Stimulated activated CD8-positive, alpha-beta memory T cell treated with anti-CD3 and anti-CD28 coated beads, Interleukin-12 subunit alpha, Interleukin-12 subunit beta, amount 100 ng/mL, for 1 hour (primary cell): ENCODE data around the gene FLRT2.

Source experiments
- DNase-seq: peaks from one replicate; pipeline ENCODE4 v3.0.0-alpha.2; 2020; ENCODE audit warnings: low read depth

FLRT2 gene, protein sequence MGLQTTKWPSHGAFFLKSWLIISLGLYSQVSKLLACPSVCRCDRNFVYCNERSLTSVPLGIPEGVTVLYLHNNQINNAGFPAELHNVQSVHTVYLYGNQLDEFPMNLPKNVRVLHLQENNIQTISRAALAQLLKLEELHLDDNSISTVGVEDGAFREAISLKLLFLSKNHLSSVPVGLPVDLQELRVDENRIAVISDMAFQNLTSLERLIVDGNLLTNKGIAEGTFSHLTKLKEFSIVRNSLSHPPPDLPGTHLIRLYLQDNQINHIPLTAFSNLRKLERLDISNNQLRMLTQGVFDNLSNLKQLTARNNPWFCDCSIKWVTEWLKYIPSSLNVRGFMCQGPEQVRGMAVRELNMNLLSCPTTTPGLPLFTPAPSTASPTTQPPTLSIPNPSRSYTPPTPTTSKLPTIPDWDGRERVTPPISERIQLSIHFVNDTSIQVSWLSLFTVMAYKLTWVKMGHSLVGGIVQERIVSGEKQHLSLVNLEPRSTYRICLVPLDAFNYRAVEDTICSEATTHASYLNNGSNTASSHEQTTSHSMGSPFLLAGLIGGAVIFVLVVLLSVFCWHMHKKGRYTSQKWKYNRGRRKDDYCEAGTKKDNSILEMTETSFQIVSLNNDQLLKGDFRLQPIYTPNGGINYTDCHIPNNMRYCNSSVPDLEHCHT

DNA sequence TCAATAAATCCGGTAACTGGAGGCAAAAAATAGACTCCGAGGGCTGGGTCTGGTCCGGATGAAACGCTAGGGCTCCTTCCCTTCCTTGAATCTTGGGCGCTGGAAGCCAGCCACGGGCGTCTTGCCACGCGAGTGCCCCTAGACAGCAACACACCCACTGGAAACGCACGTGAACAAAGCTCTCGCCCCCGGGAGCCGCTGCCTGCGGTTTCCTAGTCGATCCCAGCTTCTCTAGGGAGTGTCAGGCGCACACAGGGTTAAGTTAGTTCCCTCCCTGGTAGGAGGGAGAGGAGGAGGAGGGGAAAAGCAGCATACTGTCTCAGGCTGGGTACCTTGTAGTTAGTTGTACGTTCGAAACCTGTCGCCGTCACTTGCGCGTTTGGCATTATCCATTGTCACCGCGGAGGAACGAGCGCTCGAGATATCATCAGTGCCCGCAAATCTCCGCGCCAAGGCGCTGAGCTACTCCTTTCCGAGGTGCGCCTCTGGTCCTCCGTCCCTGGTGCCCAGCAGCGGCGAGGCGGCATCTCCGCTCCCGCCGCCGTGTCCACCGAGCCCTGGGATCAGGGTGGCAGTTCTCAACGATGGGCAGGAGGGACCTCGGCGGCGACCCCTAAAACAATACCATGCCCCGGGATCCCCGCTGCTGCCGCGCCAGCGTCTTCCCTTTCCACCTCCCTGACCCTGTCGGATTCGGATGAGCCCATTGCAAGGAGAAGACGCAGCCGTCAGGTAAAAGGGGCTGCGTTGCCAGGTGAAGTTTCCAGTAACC is at the start of gene FLRT2:
TSS of gene FLRT2 (plus strand) at position 342 of the 772 bp plus-strand sequence. CDS start 91,371 bp downstream, outside the sequence.
- no peak for DNase-seq

DNA sequence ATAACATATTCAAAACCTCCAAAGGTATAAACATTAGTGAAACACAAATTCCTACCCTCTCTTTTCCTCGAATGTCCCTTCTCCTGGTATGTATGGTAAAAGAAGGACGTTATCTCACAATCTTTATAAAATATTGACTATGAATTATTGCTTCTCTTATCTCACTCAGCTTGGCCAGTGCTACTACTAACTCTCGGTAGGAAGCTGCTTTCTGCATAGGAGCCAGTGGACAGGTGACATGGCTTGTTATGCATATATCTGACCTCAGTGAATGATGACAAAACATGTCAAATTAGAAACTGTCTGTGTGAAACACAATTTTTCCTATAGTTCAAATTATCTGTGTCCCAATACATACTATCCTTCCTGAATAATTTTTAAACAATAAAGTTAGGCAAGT is 48.5 kb upstream of the FLRT2 start:
- no peak for DNase-seq

DNA sequence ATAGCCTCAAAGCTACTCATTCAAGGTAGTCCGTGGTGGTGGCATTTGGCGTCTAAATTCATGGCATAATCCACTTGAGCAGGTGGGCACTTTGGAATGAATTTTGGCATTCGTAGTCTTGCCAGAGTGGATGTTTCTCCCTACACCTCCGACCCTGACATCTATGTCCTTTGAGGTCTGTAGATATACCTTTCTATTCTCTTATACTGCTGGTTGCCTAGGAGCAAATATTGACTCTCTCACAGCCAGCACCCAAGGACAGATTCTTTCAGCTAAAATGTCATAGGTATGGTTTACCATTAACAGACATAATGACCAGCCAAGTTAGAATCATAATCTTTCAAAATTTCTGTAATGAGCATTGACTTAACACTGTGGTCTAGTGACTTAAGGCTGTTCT is 47.4 kb upstream of the FLRT2 start:
- no peak for DNase-seq

DNA sequence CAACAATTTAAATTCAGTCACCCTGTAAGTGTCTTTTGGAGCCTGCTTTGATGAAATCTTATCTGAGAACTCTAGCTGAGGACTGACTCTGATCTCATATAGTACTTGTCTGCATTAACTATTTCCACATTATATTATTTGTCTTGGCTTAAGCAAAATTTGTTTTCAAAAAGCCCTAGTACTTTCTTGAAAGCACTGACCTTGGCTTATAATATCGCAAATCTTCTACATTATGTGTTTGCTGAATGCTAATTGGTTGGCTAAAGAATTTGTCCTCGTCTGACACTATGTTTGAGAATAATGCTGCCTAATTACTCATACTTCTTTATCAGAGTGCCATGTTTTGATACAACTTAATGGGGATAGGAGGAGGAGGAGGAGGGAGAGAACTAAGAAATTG is 46.9 kb upstream of the FLRT2 start:
- DNase-seq = no peak

DNA sequence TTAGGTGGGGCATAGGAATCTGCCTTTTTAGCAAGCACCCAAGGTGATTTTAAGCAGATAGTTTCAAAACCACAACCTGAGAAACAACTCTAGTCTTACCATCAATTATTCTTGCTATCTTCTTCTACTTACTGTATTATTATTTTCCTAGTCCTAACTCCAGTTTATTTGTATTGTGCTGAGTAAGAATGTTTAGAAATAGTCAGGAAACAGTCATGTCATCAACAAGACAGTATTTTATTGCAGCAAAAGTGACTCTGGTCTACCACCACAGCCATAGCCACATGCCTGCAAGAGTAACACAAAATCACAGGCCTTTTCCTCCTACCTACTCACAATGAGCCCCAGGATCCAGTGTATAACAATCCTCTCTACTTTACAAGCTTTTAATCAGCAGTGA is 46.3 kb upstream of the FLRT2 start:
- DNase-seq = no peak

DNA sequence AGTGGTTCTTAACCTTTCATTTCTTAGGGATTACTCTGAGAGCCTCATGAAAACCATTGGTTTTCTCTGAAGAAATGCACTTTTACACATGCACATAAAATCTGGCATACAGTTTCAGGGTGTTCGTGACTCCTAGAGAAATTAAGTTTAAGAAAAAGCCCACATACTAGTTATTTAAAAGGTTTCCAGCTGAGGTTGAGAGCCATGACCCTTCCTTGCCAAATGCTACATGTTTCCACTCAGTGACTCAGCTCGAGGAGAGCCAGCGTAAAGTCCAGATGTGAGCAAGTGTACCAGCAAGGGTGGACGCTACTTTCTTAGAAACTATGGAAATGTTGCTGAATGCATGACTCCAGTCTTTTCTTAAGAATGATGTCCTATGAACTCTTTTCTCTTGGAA is 42.7 kb upstream of the FLRT2 start:
- DNase-seq = no peak

DNA sequence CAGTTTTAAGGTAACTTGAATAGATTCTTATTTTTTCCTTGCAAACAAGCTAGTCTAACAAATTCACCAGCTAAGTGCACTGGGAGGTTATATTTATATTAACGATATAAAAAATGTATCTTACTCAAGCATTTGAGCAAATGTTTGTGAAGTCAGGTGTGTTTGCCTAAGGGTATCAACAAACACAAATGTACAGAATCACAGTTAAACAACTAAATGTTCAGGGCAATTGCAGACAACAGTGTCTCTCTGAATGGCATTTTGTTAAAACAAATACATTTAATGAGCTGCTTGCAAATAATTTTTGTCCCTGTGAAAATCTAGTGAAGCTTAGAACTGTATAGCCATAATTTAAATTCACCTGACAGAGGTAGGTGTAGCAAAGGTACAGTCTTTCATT is 28.2 kb upstream of the FLRT2 start:
- no peak for DNase-seq

DNA sequence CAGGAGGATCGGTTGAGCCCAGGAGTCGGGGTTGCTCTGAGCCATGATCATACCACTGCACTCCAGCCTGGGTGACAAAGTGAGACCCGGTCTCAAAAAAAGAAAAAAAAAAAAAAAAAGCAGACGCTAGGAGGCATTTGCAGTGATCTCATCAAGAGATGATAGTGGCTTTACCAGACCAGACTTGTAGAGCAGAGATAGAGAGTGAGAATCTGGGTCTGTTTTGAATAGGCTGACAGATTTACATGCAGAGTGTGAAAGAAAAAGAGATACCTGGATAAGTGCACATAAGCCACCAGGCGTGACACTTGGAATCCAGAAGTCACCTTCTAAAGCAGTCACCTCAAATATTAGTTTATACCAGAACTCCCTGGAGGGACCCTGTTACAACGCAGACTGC is 21.1 kb upstream of the FLRT2 start:
- no peak for DNase-seq

DNA sequence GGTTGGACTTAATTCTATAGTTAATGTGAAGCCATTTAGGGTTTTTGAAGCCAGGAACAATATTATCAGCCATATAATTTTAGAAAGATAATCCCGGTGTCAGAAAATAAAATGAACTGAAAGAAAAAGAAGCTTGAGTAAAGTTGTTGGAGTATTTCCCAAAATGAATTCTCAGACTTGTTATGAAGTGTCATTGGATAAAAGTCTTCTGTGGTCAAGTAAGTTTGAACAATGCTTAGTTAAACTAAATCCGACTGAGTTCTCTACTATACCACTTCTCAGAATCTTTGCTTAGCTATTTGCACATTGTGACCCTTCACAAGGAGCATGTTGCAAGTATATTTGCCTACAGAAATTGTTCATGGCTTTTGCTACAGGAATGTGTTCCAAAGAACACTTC is 17.5 kb upstream of the FLRT2 start:
- no peak for DNase-seq

DNA sequence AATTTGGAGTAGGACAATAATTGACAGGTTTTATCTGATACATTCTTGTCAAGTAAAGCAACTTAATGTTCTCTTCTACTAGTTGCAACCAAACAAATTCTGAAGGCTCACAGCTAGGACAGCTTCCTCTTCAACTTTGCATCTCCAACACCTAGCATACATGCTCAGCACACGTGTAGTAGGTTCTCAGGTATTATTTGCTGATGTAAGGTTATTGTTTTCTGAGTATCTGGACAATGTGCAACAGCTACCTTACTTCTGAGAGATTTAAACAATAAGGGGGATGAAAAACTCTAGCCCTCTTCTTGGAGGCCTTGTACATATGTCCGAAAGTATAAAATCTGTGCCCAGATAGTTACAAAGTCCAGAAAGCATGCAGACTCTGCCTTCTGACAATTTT is 15.5 kb upstream of the FLRT2 start:
- DNase-seq = no peak

DNA sequence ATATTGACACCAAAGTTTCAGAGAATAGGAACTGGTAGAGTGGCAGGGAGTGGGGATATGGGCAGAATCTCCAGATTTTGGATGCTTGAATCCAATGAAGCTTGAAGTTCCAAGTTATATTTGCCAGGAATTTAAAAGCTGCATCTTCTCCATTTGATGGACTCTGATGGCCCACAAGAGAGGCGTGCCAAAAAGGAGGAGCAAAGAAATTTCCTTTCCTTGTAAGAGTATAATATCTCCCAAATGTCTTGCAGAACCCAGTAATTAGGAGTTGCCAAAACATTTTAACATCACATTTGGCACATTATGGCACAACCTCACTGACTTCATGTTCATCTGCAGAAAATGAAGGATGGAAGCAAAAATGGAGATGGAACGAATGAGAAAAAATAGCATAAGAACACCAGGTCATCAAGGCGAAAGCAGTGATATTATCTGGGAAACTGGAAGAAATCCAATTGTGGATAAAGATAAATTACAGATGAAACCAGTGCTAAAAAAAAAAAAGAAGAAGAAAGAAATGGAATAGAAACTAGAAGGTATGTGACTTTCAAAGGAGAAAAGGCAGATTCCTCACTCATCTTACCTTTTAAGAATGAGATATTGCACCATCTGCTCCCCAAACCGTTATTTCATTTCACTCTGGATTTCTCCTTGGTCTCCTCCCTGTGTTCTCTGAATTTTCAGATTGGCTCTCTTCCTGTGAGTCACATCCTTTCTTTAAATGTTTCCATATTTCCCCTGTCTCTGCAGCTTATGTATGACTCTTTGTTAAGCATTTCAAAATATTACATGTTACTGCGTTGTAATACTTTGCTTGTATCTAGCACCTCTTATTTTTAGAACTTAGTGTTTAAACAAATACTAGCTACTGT is 13.5 kb upstream of the FLRT2 start:
- DNase-seq = no peak

DNA sequence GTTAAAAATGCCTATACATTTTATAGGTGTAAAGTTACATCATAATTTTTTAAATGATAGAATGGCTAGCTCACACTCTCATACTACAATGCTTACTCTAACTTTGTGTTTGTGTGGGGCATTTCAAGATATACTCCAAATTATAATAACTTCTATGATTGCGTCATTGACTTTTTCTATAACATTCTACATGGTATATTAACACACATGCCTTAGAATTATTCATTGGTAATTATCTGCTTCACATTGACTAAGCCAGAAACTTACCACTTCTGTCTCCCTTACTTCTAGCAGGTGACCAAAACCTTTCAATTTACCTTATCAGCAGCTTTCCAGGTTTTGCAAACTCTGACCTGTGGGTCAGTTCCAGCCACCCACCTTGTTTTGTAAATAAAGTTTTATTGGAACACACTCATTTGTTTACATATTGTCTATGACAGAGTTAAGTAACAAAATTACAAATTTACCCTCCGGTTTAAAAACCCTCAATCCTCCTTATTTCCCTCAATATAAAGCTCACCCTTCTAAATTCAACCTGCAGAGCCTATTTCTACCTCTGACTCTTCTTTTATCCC is 12.7 kb upstream of the FLRT2 start:
- DNase-seq = no peak

DNA sequence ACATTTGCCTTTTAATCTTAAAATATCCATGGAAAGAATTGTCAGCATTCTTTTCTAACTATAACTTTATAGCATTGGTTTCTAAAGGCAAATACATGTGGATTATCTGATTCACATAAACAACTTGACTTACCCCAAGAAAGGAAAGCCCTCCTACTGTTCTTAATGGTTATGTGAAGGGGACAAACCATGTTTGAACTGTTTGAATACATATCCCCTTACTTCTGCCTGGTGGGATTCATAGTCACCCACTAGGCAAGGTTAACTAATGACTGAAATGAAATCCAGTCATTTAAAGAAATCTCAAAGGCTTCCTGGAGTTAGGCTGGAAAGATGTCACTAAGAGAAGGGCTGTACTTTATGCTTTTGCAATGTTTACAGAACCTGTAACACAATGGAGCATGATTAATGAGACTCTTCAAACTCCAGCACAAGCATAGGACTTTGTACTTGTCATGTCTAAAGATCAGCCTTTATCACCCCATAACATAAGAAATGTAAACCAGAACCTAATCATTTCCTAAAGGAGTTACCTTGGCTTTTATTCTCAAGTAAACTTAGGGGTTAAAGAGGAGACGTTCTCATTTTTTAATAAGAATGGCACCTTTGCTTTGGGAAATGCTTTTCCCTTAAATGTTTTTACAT is 10.2 kb upstream of the FLRT2 start:
- no peak for DNase-seq

DNA sequence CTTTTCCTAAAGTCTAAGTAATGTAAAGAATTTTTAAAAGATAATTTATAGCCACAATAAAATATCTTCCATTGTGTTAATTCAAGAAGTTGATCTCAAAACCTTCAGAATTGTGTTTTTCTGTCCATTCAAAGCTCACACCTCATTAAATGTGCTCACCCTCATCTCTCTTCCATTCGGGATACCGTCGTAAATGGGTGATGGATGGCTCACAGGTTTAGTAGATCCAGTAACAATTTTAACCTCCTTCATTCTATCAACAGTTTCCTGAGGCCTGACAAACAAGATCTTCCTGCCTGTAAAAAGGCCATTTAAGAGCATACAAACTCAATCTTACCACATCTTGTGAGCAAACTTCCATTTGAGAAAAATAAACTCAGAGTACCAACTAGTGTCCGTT is 9.4 kb upstream of the FLRT2 start:
- no peak for DNase-seq

DNA sequence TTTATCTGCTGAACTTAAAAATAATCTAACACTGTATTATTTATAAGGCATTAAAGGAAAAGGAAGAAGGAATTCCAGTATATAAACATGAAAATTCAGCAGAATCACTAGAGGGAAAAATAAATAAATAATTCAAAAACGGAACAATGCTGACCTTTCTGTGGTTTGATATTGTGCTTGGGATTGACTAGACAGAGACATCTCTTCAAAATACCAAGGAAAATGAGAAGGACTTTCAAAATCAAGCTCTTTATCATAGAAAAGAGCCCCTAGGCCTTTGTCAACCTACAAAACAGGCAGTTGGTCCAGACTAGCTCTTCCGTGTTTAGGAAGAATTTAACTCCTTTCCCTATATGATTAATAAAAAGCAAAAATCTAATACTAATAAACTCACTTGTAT is 6.3 kb upstream of the FLRT2 start:
- no peak for DNase-seq

DNA sequence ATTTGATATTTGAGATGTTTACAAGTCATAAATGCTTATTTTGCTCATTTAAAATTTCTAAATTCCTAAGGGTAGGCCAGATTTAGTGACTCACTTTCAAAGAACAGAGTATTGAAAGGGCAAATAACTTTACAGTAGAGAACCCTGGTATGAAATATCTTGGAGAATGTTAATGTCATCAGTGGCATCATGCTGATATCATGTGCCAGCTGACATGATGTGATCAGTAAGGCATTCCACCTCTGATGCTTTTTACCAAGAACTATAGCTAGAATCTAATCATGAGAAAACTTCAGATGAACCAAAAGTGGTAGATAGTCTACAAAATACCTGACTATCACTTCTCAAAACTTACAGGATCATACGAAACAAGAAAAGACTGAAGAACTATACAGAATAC is 2.9 kb upstream of the FLRT2 start:
- no peak for DNase-seq

DNA sequence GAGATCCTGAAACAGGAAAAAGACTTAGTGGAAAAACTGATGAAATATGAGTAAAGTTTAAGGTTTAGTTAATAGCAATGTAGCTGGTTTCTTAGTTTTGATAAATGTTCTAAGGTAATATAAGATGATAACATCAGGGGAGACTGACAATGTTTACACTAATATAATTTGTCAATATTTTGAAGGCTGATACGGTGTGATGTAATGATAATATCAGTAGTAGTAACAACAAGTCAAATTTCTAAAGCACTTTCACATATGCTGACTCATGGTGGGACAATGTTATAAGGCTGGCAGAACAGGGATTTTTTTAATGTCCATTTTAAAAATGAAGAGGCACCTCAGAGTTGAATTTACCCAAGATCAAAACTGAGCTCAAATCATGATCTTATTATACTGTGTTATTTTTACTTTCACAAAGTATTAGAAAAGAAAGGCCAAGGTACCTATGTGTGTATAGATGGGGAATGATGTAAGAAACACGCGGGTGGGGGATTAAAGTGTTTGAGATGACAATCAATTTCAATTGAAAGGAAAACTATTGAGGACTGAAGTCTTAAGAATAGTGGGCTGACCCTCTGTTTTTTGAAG is 2.4 kb upstream of the FLRT2 start:
- no peak for DNase-seq

DNA sequence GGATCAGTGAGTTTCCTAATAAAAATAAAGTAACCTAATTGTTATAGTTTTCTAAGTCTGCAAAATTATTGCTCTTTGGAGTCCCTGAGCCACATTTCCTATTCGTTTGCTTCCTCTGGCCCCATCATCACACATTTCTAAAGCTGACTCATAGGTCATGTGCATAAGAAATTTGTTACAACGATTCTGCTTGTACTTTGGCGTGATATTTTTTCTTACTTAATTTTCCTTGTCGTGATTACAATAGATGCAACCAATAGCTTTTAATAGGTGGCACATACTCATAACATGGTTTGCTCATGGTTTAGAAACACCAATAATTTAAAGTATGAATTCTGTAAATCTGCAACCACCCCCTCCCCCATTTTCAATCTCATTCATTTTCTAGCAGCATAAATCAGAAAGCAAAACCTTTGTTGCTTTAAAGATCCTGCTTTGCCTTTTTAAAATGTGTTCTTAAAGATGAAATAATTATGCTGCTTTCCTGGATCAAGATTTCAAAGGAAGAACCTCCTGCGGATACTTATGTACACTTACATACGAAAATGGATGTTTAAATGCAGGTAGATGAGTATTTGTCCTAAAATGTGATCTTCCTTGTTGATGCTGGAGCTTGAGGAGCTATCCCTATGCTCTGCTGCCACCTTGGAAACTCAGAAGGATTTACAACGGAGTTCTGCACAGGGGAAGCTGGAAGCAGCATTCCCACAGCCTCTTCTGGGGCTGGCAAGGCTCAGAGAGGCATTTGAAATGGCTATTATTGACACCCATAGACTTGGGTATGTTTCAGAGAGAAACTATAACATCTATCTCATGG is 1.7 kb upstream of the FLRT2 start:
- DNase-seq = no peak

DNA sequence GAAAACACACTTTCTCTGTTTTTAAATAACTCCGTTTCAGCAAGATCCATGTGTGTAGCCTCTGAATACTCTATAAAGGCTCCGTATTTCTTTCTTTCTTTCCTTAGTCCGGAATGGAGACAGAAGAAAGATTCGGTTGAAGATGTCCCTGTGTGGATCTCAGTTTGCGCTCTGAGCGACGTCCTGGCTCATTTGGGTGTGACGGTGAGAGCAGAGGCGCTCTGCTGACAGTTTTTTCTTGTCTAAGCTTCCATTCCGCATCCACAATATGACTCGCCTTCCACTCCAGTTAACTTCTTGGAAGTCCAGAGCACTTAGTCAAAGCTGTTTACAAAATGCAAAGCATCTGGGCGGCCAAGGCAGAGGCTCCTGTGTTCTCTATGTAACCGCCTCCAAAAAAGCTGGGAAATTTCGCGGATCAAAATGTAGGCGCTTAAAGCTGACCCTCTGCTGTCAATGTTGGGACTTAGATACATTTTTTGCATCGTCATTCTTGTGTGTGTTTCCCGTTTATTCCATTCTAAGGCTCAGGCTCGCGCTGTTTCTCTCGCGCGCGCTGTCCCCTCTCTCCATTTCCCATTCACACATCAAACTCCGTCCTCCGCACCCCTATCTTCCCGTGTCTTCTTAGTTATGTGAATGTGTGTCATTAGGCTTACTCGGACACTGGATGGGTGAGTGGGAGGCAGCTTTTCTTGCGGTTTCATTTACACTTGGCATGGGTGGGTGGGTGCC is 880 bp upstream of the FLRT2 start:
- no peak for DNase-seq
